ENCODE measurements around the gene PCDHGA5.

- no peak for TF ChIP-seq CTCF (IDR thresholded peaks at IDR 0.05)
- no peak for TF ChIP-seq ZFX (IDR thresholded peaks at IDR 0.05; ENCODE audit: borderline replicate concordance)
Measured at GRCh38 chr5:141360685-141361084, 3.3 kb upstream of the PCDHGA5 start.

Data from 22Rv1 (cell line).